ENCODE data around the gene DLG2.

DLG2 gene

DNA sequence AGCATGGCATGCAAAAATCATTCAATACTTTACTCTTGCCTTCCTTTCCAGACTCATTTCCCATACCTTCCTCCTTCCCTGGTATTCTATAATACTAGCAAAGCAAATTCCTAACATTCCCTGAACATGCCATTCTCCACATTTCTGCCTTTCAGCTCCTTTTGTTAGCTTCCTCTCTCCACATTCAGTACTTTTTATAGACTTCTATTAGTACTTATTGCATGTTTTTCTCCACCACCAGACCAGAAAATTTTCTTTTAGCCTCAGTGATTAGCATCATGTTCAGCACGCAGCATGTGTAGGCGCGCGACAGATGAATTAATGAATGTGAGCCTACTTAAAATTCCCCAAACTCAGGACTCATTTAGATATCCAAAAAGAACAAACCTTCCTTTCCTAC lies 935.3 kb downstream of the DLG2 start:
- TF ChIP-seq POLR2AphosphoS5 (IDR thresholded peaks at IDR 0.05; ENCODE audit: low read depth, low read length), result no peak
- no peak for TF ChIP-seq SIN3A (IDR thresholded peaks at IDR 0.05; ENCODE audit: borderline replicate concordance, insufficient read depth, low read length)
- TF ChIP-seq TAF1 (IDR thresholded peaks at IDR 0.05; ENCODE audit: borderline replicate concordance, insufficient read depth, low read length), result no peak
- TF ChIP-seq FOXP2 (optimal IDR thresholded peaks at IDR 0.05; ENCODE audit: borderline replicate concordance, extremely low read depth, extremely low read length, insufficient read depth), result no peak
- TF ChIP-seq, protein P1, sequence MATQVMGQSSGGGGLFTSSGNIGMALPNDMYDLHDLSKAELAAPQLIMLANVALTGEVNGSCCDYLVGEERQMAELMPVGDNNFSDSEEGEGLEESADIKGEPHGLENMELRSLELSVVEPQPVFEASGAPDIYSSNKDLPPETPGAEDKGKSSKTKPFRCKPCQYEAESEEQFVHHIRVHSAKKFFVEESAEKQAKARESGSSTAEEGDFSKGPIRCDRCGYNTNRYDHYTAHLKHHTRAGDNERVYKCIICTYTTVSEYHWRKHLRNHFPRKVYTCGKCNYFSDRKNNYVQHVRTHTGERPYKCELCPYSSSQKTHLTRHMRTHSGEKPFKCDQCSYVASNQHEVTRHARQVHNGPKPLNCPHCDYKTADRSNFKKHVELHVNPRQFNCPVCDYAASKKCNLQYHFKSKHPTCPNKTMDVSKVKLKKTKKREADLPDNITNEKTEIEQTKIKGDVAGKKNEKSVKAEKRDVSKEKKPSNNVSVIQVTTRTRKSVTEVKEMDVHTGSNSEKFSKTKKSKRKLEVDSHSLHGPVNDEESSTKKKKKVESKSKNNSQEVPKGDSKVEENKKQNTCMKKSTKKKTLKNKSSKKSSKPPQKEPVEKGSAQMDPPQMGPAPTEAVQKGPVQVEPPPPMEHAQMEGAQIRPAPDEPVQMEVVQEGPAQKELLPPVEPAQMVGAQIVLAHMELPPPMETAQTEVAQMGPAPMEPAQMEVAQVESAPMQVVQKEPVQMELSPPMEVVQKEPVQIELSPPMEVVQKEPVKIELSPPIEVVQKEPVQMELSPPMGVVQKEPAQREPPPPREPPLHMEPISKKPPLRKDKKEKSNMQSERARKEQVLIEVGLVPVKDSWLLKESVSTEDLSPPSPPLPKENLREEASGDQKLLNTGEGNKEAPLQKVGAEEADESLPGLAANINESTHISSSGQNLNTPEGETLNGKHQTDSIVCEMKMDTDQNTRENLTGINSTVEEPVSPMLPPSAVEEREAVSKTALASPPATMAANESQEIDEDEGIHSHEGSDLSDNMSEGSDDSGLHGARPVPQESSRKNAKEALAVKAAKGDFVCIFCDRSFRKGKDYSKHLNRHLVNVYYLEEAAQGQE (IDR thresholded peaks at IDR 0.05; ENCODE audit: insufficient read depth in 1 of 2, low read depth in 2 of 2, low read length in 2 of 2), result no peak

DNA sequence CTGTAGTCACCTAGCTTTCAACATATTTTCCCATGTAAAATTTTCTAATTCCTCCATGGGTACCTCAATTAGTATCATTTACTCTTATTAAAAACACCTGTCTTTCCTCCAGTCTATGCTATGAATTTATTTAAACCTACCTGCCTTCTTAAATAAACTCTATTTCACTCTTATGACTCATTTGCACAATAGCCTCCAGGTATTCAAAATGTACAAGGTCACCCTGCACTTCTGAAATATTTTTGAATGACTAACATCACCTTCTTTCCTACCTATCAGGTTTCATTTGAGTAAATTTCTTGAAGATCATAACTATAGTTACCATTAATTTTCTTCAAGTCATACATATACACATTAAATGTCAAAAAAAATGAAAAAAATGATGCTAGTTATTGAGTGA lies 939.7 kb downstream of the DLG2 start:
- TF ChIP-seq FOXP2 (optimal IDR thresholded peaks at IDR 0.05; ENCODE audit: borderline replicate concordance, extremely low read depth, extremely low read length, insufficient read depth) (no peak), SIN3A (IDR thresholded peaks at IDR 0.05; ENCODE audit: borderline replicate concordance, insufficient read depth, low read length) (no peak), TAF1 (IDR thresholded peaks at IDR 0.05; ENCODE audit: borderline replicate concordance, insufficient read depth, low read length) (no peak), POLR2AphosphoS5 (IDR thresholded peaks at IDR 0.05; ENCODE audit: low read depth, low read length) (no peak)
- TF ChIP-seq, protein P1 (IDR thresholded peaks at IDR 0.05; ENCODE audit: insufficient read depth in 1 of 2, low read depth in 2 of 2, low read length in 2 of 2), result no peak

DNA sequence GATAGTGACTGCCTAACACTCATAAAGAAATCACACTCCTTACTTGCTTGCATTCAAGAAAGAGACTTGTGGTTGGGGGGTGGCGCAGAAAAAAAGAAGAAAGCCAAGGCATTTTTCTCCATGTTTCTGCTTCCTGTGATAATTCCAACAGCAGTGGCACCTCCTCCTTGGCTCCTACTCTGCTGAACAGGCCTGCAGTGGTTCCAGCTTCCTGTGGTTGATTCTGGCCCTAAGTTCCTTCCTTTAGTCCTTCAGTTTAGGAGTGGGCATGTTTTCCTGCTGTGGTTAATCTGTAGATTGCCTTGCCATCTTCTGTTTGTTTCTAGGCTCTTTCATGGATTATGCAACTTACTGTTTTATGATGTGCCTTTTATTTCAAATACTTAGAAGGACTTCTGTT lies 940.4 kb downstream of the DLG2 start:
- TF ChIP-seq POLR2AphosphoS5 (IDR thresholded peaks at IDR 0.05; ENCODE audit: low read depth, low read length), result no peak
- no peak for TF ChIP-seq SIN3A (IDR thresholded peaks at IDR 0.05; ENCODE audit: borderline replicate concordance, insufficient read depth, low read length)
- TF ChIP-seq FOXP2 (optimal IDR thresholded peaks at IDR 0.05; ENCODE audit: borderline replicate concordance, extremely low read depth, extremely low read length, insufficient read depth), result no peak
- TF ChIP-seq TAF1 (IDR thresholded peaks at IDR 0.05; ENCODE audit: borderline replicate concordance, insufficient read depth, low read length), result no peak

DNA sequence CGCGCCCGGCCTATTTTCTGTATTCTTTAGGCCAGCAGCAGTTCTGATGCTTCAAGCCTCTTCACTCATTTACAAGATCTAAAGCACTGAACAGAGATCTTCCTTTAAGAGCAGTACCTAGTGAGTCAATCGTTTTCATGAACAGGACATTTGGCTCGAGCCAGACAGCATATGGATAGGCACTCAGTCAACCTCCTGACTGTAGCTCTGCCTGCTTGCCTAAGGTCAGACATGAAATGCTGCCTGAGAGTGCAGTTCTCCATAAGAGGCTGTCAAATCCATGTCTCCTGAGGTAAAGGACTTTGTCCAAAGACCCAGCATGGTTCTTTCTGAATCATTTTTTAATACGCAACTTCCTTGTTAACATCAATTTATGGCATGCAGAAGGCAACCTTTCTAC lies 941.2 kb downstream of the DLG2 start:
- TF ChIP-seq SIN3A (IDR thresholded peaks at IDR 0.05; ENCODE audit: borderline replicate concordance, insufficient read depth, low read length) (no peak), FOXP2 (optimal IDR thresholded peaks at IDR 0.05; ENCODE audit: borderline replicate concordance, extremely low read depth, extremely low read length, insufficient read depth) (no peak), TAF1 (IDR thresholded peaks at IDR 0.05; ENCODE audit: borderline replicate concordance, insufficient read depth, low read length) (no peak), POLR2AphosphoS5 (IDR thresholded peaks at IDR 0.05; ENCODE audit: low read depth, low read length) (no peak)
- TF ChIP-seq, protein P1 (IDR thresholded peaks at IDR 0.05; ENCODE audit: insufficient read depth in 1 of 2, low read depth in 2 of 2, low read length in 2 of 2), result no peak

DNA sequence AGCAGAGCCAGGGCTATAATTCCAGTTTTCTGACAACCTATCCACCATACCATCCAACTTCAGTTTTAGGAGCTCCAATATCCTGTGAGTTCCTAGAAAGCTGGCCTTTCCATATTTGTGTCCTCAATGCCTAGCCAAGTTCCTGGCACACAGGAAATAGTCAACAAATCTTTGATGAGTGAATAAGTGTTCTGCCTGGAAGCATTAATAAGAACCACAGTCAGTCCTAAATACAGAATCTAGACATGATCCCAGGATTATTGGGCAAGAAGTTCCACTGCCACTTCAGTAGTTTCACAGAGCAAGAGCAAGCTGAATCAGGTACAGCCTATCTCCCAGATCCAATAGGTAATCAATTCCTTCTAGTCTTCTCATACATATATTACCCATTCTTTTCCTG lies 942.0 kb downstream of the DLG2 start:
- TF ChIP-seq POLR2AphosphoS5 (IDR thresholded peaks at IDR 0.05; ENCODE audit: low read depth, low read length) (no peak), SIN3A (IDR thresholded peaks at IDR 0.05; ENCODE audit: borderline replicate concordance, insufficient read depth, low read length) (no peak), FOXP2 (optimal IDR thresholded peaks at IDR 0.05; ENCODE audit: borderline replicate concordance, extremely low read depth, extremely low read length, insufficient read depth) (no peak)
- TF ChIP-seq, protein P1 (IDR thresholded peaks at IDR 0.05; ENCODE audit: insufficient read depth in 1 of 2, low read depth in 2 of 2, low read length in 2 of 2), result no peak
